Hepatocyte (in vitro differentiated cells): ENCODE measurements around the gene JDP2. TPM values are rescaled to one million over a fixed set of nuclear protein-coding genes. Genes with fewer than 3 reads are reported as not detected.

Experiments used
- DNase-seq: peaks from one replicate; pipeline ENCODE4 v3.0.0-alpha.2; 2016; ENCODE audit warnings: low spot score
- H2AFZ ChIP-seq: fragments of 200-600 bp; sonication (generic); 2 replicates; pipeline ENCODE4 v1.6.0; 2016; ENCODE audit warnings: antibody characterized with exemption, mild to moderate bottlenecking
- H3K27ac ChIP-seq: fragments of 200-600 bp; sonication (generic); 2 replicates; pipeline ENCODE4 v1.5.1; 2016; ENCODE audit warnings: mild to moderate bottlenecking
- H3K27me3 ChIP-seq: fragments of 200-600 bp; sonication (generic); 2 replicates; pipeline ENCODE4 v1.6.1; 2016
- H3K36me3 ChIP-seq: fragments of 200-600 bp; sonication (generic); replicated peaks from 2 replicates; pipeline ENCODE4 v1.5.1; 2016; ENCODE audit warnings: low read depth; ENCODE audit not compliant: insufficient read depth
- H3K4me1 ChIP-seq: fragments of 200-600 bp; sonication (generic); 2 replicates; pipeline ENCODE4 v1.5.1; 2016; ENCODE audit warnings: mild to moderate bottlenecking, moderate library complexity; ENCODE audit not compliant: insufficient read depth
- H3K4me2 ChIP-seq: fragments of 200-600 bp; sonication (generic); 2 replicates; pipeline ENCODE4 v1.6.0; 2016
- H3K4me3 ChIP-seq: fragments of 200-600 bp; sonication (generic); 2 replicates; pipeline ENCODE4 v1.5.1; 2016; ENCODE audit warnings: mild to moderate bottlenecking
- H3K79me2 ChIP-seq: fragments of 200-600 bp; sonication (generic); 2 replicates; pipeline ENCODE4 v1.6.0; 2017; ENCODE audit warnings: mild to moderate bottlenecking
- H3K9me2 ChIP-seq: fragments of 200-600 bp; sonication (generic); replicated peaks from 2 replicates; pipeline ENCODE4 v1.6.0; 2017; ENCODE audit warnings: mild to moderate bottlenecking; ENCODE audit not compliant: insufficient read depth
- H3K9me3 ChIP-seq: fragments of 200-600 bp; sonication (generic); 2 replicates; pipeline ENCODE4 v1.5.1; 2016; ENCODE audit warnings: low read depth, mild to moderate bottlenecking
- H4K20me1 ChIP-seq: fragments of 200-600 bp; sonication (generic); 2 replicates; pipeline ENCODE4 v1.6.0; 2016; ENCODE audit warnings: mild to moderate bottlenecking; ENCODE audit not compliant: insufficient read depth, poor library complexity, severe bottlenecking
- CTCF ChIP-seq: fragments of 200-600 bp; sonication (generic); IDR thresholded peaks from 2 replicates; pipeline ENCODE4 v1.5.1; 2016; ENCODE audit warnings: antibody characterized with exemption, mild to moderate bottlenecking; ENCODE audit not compliant: poor library complexity
- EZH2 ChIP-seq: fragments of 200-600 bp; sonication (generic); IDR thresholded peaks from 2 replicates; pipeline ENCODE4 v1.6.1; 2016; ENCODE audit warnings: antibody characterized with exemption, mild to moderate bottlenecking, borderline replicate concordance
- EZH2phosphoT487 ChIP-seq: fragments of 200-600 bp; sonication (generic); IDR thresholded peaks from one replicate; pipeline ENCODE4 v1.6.1; 2018; ENCODE audit warnings: antibody characterized with exemption, mild to moderate bottlenecking, low read depth, moderate library complexity; ENCODE audit not compliant: unreplicated experiment, severe bottlenecking
- WGBS: methylation state at CpG from one replicate; pipeline ENCODE4 v1.1.6; 2016; ENCODE audit warnings: low lambda C conversion rate; ENCODE audit errors: missing lambda C conversion rate; 5-methylcytosine and 5-hydroxymethylcytosine counted together
- polyA plus RNA-seq: library from polyadenylated mRNA; unstranded; fragments of >200 nt; fragmentation: Nextera tagmentation; extraction: Ambion mirVana; gene quantifications from 2 replicates; pipeline ENCODE4 v1.2.1, GENCODE V29; 2016
- total RNA-seq: library from RNA; depleted of rRNA; stranded (reverse); fragments of >200 nt; gene quantifications from 2 replicates; pipeline ENCODE4 v1.2.3, GENCODE V29; 2014

JDP2 gene
- total and polyA plus RNA-seq, 2 experiments from 2014 or later, result 68.9 to 85.4 TPM

DNA sequence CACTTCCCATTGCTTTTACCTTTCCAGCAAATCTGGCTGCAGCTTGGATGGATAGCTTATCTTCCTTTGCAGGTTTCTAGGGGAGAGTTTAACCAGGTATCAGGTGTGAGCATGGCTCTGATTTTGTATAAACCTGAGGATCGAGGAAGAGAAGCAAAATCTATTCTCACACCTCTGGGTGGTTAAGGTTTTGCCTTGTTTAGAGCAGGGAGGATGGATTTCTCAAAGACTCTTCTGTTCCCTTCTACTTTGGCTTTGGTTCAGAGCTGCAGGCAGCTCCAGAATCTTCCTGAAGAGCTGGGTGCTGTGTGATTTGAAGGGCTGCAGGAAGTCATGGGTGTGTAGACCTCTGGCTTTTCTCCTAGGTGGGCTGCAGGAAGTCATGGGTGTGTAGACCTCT lies 1.7 kb downstream of the JDP2 start:
- Histone ChIP-seq H3K4me1 (peaks cover 46% of the 10 kb centered on the region), H3K4me2 (peak overlapping the region; percentile 87), H3K36me3 (no peaks in the 10 kb centered on the region), H3K27me3 (no peaks in the 10 kb centered on the region), H3K9me3 (no peaks in the 10 kb centered on the region), H4K20me1 (peaks cover 42% of the 10 kb centered on the region), H3K9me2 (no peaks in the 10 kb centered on the region), H2AFZ (no peak overlapping the region), H3K4me3 (peak overlapping the region; percentile 94), H3K27ac (peak overlapping the region; percentile 45), H3K79me2 (peaks cover 53% of the 10 kb centered on the region)
- TF ChIP-seq EZH2phosphoT487, result no peak
- no peak for TF ChIP-seq EZH2
- DNase-seq, result no peak
- WGBS, result 59% methylated on average over 1 of the region's 1 CpG

GRCh38 chr14:75430116-75430515 lies 2.3 kb downstream of the JDP2 start:
- DNase-seq, result peak; percentile 47
- 46% methylated on average over 7 of the region's 7 CpGs for WGBS
- Histone ChIP-seq H3K4me1 (peaks cover 50% of the 10 kb centered on the region), H3K79me2 (peaks cover 58% of the 10 kb centered on the region), H3K27me3 (no peaks in the 10 kb centered on the region), H3K36me3 (no peaks in the 10 kb centered on the region), H3K4me2 (peak overlapping the region; percentile 87), H3K27ac (peak overlapping the region; percentile 45), H4K20me1 (peaks cover 47% of the 10 kb centered on the region), H3K4me3 (peak overlapping the region; percentile 94), H2AFZ (no peak overlapping the region), H3K9me3 (no peaks in the 10 kb centered on the region), H3K9me2 (no peaks in the 10 kb centered on the region)
- no peak for TF ChIP-seq EZH2
- TF ChIP-seq EZH2phosphoT487, result no peak
- no peak for TF ChIP-seq CTCF

DNA sequence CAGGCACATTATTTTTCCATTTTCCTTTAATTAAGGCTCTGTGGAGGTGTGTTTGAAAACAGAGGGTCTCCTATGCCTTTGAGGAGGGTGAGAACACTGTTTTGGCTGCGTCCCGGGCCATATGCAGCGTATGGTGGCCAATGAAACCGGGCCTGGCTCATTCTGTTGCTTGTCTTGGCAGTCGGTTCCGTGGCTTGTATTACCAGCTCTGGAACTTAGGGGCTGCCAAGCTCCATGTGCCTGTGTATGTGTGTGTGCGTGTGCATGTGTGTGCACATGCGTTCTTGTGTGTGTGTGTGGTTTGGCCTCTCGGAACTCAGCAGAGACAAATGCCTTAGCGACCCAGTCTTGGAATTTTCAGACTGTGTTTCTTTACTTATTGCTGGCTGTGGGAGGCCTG lies 2.7 kb downstream of the JDP2 start:
- Histone ChIP-seq H2AFZ (no peak overlapping the region), H3K9me2 (no peaks in the 10 kb centered on the region), H3K4me2 (peak overlapping the region; percentile 87), H3K27ac (peak overlapping the region; percentile 45), H3K9me3 (no peaks in the 10 kb centered on the region), H3K4me1 (peaks cover 53% of the 10 kb centered on the region), H4K20me1 (peaks cover 51% of the 10 kb centered on the region), H3K27me3 (no peaks in the 10 kb centered on the region), H3K4me3 (no peak overlapping the region), H3K36me3 (no peaks in the 10 kb centered on the region), H3K79me2 (peaks cover 62% of the 10 kb centered on the region)
- TF ChIP-seq EZH2phosphoT487 (no peak), EZH2 (no peak), CTCF (no peak)
- WGBS, result 64% methylated on average over 10 of the region's 10 CpGs
- peak; percentile 53 for DNase-seq

DNA sequence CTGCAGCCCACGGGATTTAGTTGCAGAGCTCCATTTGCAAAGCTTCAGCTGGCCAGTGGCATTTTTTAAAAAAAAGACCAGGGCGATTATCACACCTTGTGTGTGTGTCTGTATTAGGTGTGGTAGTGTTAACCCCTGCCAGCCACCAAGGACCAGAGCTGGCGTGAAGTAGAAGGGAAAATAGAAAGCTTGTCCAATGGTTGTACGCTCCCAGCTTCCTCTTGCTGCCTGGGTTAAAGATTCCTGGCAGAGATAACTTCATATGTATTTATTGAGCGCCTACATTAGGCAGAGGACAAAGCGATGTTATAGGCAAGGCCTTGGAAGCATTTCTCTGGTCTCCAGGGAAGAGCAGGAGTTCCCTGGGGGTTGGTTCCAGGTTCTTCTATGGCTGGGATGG lies 3.2 kb downstream of the JDP2 start:
- no peaks in the 10 kb centered on the region for H3K36me3 ChIP-seq
- H3K27ac ChIP-seq, result peak overlapping the region; percentile 45
- TF ChIP-seq EZH2phosphoT487, result no peak
- TF ChIP-seq EZH2, result no peak
- no peak for TF ChIP-seq CTCF
- 72% methylated on average over 6 of the region's 6 CpGs for WGBS
- H3K4me1 ChIP-seq, result peaks cover 53% of the 10 kb centered on the region
- peak overlapping the region; percentile 87 for H3K4me2 ChIP-seq
- H3K9me3 ChIP-seq, result no peaks in the 10 kb centered on the region
- peaks cover 53% of the 10 kb centered on the region for H4K20me1 ChIP-seq
- peaks cover 66% of the 10 kb centered on the region for H3K79me2 ChIP-seq
- H3K4me3 ChIP-seq, result no peak overlapping the region
- no peaks in the 10 kb centered on the region for H3K27me3 ChIP-seq
- no peaks in the 10 kb centered on the region for H3K9me2 ChIP-seq
- no peak for DNase-seq
- no peak overlapping the region for H2AFZ ChIP-seq
